SK-MEL-5 (cell line): Measurements from ENCODE around the gene TBC1D22B. TPM values are rescaled to one million over a fixed set of nuclear protein-coding genes. Genes with fewer than 3 reads are reported as not detected.

Source experiments
- DNase-seq: peaks from one replicate; pipeline ENCODE4 v3.0.0-alpha.2; 2016; ENCODE audit warnings: low read depth, low spot score
- in situ Hi-C: cut with HindIII; loops from 2 replicates; pipeline ENCODE4 v1.10.0; 2016; ENCODE audit warnings: low sequenced_read_pairs, high pct_unique_total_duplicates, low pct_unique_long_range_greater_than_20kb
- total RNA-seq: library from RNA; depleted of rRNA; stranded (reverse); fragments of >200 nt; shearing (Covaris generic); gene quantifications from 2 replicates; pipeline ENCODE4 v1.2.3, GENCODE V29; 2014

Gene TBC1D22B
- total RNA-seq, 1 experiment from 2014 or later: 6.5 TPM

DNA sequence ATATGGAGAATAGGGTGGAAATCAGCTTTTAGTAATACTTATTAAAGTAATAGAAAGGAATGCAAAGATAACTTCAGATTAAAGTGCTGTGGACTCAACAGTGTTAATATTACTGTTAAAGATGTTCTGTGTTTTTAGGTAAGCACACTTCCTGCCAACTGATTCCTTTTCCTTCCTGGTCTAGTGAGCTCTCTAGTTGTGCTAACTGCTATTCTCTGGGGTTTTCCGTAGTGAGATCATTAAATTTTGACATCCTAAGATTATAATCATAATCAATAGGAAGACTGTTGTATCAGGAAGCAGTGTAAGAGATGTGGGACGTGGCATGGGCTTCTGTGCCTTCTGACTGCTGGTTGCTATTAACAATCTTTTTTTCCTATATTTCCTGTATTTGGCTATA lies 1.6 kb downstream of the TBC1D22B start:
- in situ Hi-C loops: no loop called here
- no peak for DNase-seq

DNA sequence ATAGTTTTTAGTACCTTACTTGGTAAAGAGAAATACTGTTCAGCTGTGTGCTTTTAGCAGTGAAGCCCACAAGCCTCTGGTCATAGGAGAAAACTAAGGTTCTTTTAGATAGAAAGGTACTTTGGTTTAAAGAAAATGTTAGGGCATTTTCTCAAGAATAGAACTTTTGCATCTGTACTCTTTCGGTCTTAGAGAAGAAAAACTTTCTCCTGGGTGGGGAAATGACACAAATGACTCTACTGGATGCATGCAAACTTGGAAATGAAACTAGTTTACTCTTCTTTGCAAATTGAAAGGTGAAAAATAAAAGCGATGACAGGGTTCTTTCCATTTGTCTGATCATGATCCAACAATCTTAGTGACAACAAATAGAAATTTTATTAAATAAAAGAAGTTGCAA lies 2.5 kb downstream of the TBC1D22B start:
- in situ Hi-C loops: no loop called here
- DNase-seq: no peak

DNA sequence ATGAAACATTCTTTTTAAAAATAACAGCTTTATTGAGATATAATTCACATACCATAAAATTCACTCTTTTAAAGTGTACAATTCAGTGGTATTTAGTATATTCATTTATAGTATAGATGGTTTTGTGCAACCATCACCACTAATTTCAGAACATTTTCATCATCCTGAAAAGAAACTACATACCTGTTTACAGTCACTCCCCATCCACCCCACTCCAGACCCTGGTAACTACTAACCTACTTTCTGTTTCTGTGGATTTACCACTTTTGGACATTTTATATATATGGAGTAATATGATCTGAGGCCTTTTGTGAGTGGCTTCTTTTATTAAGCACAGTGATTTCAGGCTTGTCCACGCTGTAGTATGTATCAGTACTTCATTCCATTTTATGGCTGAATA lies 2.9 kb downstream of the TBC1D22B start:
- in situ Hi-C loops: no loop called here
- DNase-seq: no peak

DNA sequence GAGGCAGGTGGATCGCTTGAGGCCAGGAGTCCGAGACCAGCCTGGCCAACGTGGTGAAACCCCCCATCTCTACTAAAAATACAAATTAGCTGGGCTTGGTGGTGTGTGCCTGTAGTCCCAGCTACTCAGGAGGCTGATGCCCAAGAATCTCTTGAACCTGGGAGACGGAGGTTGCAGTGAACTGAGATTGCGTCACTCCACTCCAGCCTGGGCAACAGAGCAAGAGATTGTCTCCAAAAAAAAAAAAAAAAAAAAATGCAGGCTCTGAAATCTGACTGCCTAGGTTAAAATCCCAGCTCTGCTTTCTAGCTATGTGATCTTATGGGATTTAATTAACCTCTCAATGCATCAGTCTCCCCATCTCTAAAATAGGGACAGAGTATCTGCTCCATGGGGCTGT lies 3.6 kb downstream of the TBC1D22B start:
- in situ Hi-C loops: no loop called here
- no peak for DNase-seq

DNA sequence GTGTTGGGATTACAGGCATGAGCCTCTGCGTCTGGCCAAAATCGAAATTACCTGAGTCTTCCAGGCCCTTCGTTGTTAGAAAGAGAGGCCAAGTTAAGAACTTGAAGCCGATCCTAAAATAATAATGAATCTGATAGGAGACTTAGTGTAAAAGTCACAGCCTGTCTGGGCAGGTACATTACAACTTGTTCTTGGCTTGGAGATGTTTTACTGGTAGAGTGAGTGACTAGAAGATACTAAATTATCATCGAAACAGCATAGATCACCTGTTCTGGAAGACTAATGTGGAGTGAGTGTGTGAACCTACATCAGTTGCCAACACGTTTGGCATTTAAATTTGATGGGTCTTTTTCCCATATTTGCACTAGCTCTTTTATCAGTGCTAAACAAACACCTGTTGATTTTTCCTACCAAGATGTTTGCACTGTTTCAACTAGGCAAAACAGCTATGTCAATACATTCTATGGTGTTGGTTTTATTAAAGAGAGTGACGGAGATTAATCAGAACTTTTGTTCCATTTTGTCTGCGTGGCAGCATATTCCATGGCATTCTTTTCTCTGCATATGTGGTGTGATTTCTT lies 5.0 kb downstream of the TBC1D22B start:
- no peak for DNase-seq
- in situ Hi-C loops: no loop called here

DNA sequence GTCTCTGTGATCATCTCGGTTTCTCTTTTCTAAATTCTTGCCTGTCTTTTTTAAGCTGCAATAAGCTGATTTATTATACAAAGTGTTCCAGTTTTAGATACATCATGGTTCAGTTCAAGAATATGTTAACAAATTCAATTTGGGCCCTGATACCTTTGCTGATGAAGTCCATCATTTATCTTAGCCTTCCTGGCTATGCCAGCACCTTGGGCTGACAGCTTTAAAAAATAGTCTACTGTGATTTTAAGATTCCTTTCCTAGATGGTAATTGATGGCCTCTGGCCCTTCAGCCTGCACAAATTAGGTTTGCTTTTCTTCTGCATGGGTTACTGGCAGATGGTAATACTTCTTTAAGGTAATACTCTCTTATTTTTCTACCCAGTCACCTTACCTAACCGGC lies 7.4 kb downstream of the TBC1D22B start:
- in situ Hi-C loops: no loop called here
- no peak for DNase-seq

DNA sequence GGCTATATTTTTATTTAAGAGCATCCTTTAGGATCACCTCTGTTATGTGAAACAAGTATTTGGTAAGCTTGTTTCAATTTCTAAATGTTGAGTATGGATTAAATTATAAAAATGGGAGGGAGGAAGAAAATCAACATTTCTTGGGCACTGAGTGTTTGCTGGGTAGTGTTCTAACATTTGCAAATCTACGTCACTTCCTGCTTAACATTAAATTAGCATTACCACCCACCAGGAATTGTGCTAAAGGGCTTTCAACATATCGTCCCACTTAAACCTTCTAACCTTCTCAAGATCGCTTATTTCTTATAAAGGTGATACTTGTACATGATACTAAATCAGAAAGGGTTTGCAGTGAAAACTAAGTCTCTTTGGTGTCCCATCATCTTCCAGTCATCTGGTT lies 8.3 kb downstream of the TBC1D22B start:
- DNase-seq: no peak
- in situ Hi-C loops: no loop called here

DNA sequence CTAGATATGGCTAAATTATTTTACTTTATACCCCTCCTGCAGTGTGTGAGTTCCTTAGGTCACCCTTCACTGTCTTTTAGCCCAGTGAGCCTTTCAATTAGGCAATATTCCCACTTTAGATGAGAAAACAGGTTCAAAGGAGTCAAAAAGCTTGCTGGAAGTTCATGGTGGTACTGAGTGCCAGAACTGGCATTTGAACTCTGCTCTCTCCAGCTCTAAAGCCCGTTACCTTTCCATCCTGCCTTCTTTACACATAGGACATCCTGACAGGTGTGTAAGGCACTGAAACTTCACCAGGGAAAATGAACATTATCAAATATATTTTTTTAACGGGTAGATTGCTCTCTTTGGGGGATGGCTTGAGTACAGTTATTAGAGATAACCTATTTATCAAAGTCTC lies 11.5 kb downstream of the TBC1D22B start:
- in situ Hi-C loops: no loop called here
- no peak for DNase-seq

DNA sequence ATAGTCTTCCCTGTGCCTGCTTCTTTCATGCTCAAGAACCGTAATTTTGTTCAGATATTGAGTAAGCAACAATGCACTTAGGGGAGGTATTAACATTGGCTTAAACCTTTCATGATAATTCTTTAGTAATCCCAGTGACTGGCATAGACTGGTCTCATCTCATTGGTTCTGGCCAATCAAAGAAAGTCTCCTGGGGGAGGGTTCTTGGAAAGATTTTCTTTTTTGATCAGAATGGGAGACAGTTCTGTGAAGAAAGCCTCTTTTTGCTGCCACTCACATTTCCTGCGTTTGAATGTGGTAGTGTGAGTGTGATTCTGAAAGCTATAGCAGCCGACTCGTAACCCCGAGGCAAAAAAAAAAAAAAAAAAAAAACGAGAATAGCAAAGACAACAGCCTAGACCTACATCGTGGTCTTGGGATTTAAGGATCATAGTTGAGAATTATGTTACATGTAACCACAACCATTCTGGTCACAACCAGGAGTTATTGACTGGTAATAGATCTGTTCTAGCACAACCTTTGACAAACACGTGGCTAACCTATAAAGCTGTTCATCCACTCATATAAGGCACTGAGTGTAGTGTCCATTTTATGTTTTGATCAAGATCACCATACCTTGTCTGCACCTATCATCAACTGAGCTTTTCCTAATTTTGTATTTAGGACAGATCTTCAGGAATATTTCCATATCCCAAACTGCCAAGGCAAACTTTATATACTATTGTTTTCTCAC lies 15.4 kb downstream of the TBC1D22B start:
- in situ Hi-C loops: no loop called here
- DNase-seq: peak; percentile 31

DNA sequence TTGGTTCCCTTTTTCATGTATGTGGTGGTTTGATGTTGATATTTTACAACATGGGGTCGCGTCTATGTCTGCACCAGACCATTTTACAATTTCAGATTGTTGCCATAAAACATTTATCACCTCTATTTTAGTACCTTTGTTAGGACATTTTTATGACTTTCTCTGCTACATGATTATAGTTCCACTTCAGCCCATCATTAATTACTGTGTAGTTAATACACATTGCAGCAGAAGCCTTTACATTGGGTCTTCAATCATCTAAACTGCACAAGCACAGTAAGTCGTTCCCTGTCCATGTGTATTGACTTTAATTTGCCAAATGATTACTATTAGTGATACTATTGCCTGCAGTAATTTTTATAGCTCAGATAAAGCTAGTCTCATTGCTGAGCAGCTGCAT lies 16.1 kb downstream of the TBC1D22B start:
- DNase-seq: no peak
- in situ Hi-C loops: no loop called here

DNA sequence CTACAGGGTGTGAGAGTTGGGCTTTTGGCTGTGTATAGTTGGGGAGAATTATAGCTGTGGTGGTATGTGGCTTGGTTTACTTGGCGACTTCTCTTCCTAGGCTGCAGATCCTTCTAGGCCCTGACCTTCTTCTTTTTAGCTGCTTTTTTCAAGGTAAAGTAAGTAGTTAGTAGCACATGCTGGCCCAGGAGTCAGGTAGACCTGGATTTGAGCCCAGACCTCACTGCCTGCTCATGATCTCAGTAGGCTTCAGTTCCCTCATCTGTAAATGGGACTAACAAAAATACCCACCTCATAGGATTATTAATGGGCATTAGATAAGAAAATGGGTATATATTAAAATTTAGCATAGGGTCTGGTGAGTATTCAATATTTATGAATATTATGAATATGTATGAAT lies 17.8 kb downstream of the TBC1D22B start:
- DNase-seq: no peak
- in situ Hi-C loops: no loop called here

DNA sequence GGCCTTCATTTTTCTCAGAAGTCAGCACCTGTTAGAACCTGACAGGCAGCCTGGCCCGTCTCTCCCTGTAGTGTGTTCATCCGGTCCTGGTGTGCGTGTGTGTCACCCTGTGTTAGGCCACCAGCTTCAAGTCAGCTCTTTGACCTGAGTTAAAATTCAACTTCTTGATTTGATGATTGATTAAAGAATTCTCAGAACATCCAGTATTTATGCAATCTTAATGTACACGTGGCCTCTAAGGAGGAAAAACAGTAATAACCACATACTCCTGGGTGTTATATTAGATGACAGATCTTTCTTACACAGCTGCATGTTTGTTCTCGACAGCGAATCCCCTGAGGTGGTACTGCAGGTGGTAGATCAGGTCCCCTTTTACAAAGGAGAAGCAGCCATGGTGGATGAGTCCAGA lies 19.4 kb downstream of the TBC1D22B start:
- in situ Hi-C loops: no loop called here
- no peak for DNase-seq

DNA sequence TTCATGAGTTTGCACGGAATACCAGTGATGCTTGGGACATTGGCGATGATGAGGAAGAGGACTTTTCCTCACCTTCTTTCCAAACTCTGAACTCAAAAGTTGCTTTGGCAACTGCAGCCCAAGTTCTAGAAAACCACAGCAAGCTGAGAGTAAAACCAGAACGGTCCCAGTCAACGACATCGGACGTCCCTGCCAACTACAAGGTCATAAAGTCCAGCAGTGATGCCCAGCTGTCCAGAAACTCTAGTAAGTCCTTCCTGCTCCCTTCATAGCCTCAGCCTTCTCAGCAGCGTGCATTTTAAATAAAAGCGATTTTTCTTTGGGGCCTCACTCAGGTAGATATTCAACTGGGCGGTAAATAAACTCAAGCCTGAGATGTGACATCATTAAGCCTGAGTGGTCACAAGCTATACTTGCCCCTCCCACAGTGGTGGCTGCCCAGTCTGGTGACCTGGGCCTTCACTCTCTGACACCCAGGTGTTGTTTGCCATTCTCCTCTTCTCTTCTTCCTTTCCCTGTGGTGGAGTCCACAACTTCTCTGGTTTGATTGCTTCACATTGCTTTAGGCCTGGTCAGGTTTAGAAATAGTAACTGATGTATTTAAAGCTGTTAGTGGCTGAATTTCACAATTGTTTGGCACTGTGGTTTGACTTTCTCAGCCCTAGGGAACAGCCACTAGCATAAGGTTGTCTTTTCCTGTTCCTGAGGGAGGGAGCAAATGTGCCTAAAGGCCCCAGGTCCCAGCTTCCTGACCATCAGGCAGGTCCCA lies 22.0 kb downstream of the TBC1D22B start:
- in situ Hi-C loops: no loop called here
- no peak for DNase-seq

DNA sequence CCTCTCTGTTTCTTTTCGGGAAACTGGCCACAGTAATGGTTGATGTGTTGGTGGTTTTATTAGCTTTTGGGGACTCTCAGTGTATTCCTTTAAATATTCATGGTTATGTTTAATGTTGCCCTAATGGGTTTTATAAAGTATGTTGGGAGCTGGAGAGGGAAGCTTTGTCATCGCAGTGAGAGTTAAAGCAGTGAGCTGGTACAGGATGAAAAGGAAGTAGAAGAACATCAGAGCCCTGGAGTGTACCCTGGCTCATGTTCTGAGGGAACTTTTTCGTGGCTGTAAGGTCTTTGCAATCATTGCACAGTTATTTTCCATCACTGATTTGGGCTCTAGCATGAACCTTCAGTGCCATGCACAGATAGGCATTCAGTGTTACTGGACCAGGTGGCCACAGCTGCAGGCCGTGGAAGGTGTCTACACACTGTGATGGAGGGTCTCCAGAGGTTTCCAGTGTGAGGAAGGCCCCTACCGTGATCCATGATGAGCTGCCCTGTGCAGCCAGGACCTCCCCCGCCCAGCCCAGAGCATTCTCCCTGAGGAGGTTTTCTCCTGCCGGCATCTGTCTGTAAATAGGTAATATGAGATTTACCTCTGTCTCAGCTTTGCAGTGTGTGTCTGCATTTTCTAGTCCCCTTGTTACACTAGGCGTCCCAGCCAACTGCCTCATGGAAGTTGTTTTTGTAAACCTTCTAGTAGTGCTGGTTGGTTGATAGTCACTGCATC lies 22.8 kb downstream of the TBC1D22B start:
- in situ Hi-C loops: no loop called here
- no peak for DNase-seq

DNA sequence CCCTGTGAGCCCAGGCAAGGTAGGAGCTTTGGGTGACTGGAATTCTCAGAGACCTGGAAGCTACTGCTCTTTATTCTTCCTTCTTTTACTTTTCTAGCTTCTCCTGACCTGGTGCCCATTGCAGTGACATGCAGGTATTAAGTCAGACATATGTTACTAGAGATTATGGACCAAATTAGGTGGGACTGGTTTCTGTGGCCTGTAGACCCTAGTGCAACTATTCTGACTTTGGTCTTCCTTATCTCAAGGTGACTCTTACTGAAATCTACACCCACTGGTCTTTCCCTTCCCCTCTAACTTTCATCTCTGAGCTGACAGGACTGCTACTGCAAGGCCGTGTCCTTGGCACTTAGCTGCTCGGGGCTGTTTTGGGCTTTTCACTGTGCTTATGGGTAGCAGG lies 24.8 kb downstream of the TBC1D22B start:
- no peak for DNase-seq
- in situ Hi-C loops: no loop called here

DNA sequence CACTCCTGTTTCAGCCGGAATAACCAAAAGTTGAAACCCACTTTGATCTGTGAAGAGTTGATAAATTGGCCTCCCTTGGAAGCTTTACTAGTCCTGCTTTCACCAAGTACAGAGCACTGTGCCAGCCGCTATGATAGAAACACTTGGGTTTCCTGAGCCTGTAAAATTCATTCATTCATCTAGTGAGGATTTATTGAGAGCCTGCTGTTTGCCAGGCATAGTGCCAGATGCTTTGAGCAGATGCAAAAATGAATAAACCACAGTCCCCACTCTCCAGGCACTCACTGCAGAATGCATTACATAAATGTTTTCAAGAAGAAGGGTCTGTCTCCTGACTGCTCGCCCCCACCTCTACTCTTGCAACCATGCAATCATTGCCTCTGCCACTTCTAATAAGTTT lies 25.7 kb downstream of the TBC1D22B start:
- in situ Hi-C loops: no loop called here

DNA sequence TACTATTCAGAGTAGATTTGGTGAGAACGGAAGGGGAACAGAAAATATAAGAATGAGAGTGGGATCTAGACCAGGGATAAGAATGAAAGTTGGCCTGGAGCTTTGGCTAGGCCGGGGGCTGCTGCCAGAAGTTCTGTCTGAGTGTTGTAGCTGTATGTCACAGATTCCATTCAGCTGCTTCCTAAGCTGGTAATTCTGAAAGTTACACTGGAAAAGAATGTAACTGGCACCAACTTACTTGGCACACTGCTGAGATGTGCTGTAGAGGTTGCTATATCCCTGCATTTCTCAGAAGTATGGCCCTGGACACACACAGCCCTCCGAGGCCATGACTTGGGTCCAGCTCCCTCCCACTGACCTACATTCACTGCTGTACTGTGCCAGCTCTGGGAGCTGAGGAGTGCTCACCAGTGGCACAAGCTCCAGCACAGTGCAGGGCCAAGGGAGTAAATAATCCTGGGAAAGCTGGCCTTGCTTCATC lies 26.1 kb downstream of the TBC1D22B start:
- DNase-seq: no peak
- in situ Hi-C loops: no loop called here

More for the DNA sequence above, 25.7 kb downstream of the TBC1D22B start:
- no peak for DNase-seq

DNA sequence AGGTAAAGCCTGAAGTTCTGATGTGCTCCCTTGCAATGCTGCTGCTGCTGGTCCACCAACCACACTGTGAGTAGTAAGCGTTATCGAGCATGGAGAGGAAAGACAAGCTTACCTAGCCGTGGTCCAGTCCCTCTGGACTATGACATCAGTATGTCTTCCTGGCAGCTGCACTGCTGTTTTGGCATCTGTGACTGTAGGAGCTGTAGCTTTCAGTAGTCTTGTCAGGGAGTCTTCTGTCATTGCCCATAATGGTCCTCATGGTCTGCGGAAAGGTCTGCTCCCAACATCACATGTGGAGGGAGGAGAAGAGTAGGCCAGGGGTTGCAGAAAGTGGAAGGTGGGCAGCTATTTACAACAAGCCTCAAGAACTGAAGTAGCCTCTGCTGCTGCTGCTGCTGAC lies 27.2 kb downstream of the TBC1D22B start:
- in situ Hi-C loops: no loop called here
- no peak for DNase-seq
